Measurements from ENCODE around the gene NOTO.

- TF ChIP-seq POLR2A (IDR thresholded peaks at IDR 0.05), result no peak
- no peak for TF ChIP-seq CTCF (IDR thresholded peaks at IDR 0.05)
Observed at GRCh38 chr2:73176205-73176880, 26.0 kb upstream of the NOTO start.
